Neural crest cell (in vitro differentiated cells): ENCODE results near the gene FUT8. TPM values are rescaled to one million over a fixed set of nuclear protein-coding genes. Genes with fewer than 3 reads are reported as not detected.

Source experiments
- DNase-seq: peaks from one replicate; pipeline ENCODE4 v3.0.0; 2021; ENCODE audit warnings: low read depth, mixed read lengths, low spot score
- H3K27ac Mint-ChIP-seq: one replicate; pipeline ENCODE4 v1.8.0; 2021; ENCODE audit warnings: mild to moderate bottlenecking, mixed read lengths; ENCODE audit not compliant: unreplicated experiment
- H3K27me3 Mint-ChIP-seq: 2 replicates; pipeline ENCODE4 v1.8.0; 2021; ENCODE audit warnings: low read depth, mild to moderate bottlenecking, mixed read lengths
- H3K36me3 Mint-ChIP-seq: 2 replicates; pipeline ENCODE4 v1.8.0; 2021; ENCODE audit warnings: low read depth, mild to moderate bottlenecking, mixed read lengths
- H3K4me1 Mint-ChIP-seq: 2 replicates; pipeline ENCODE4 v1.8.0; 2021; ENCODE audit warnings: mixed read lengths
- H3K4me3 Mint-ChIP-seq: one replicate; pipeline ENCODE4 v1.8.0; 2021; ENCODE audit warnings: mild to moderate bottlenecking, mixed read lengths
- H3K9me3 Mint-ChIP-seq: 2 replicates; pipeline ENCODE4 v1.8.0; 2021; ENCODE audit warnings: mixed read lengths
- total RNA-seq: library from RNA; stranded (reverse); gene quantifications from 2 replicates; pipeline ENCODE4 v1.2.1, GENCODE V29; 2021
- TF ChIP-seq, protein P1 (sequence below): fragments of 200-600 bp; sonication (generic); conservative IDR thresholded peaks from 2 replicates; pipeline ENCODE4 v1.5.0; 2021; ENCODE audit warnings: antibody characterized with exemption, mild to moderate bottlenecking

The FUT8 gene
- total RNA-seq, 1 donor from 2014 or later = 67.2 TPM

GRCh38 chr14:65513671-65514070 is 101.1 kb downstream of the FUT8 start:
- H3K4me1 Mint-ChIP-seq = no peaks in the 10 kb centered on the region
- H3K4me3 Mint-ChIP-seq = no peak overlapping the region
- H3K27me3 Mint-ChIP-seq = no peaks in the 10 kb centered on the region
- peaks cover 26% of the 10 kb centered on the region for H3K36me3 Mint-ChIP-seq
- H3K27ac Mint-ChIP-seq = no peak overlapping the region
- peaks cover 15% of the 10 kb centered on the region for H3K9me3 Mint-ChIP-seq
- TF ChIP-seq, protein P1, sequence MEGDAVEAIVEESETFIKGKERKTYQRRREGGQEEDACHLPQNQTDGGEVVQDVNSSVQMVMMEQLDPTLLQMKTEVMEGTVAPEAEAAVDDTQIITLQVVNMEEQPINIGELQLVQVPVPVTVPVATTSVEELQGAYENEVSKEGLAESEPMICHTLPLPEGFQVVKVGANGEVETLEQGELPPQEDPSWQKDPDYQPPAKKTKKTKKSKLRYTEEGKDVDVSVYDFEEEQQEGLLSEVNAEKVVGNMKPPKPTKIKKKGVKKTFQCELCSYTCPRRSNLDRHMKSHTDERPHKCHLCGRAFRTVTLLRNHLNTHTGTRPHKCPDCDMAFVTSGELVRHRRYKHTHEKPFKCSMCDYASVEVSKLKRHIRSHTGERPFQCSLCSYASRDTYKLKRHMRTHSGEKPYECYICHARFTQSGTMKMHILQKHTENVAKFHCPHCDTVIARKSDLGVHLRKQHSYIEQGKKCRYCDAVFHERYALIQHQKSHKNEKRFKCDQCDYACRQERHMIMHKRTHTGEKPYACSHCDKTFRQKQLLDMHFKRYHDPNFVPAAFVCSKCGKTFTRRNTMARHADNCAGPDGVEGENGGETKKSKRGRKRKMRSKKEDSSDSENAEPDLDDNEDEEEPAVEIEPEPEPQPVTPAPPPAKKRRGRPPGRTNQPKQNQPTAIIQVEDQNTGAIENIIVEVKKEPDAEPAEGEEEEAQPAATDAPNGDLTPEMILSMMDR = no peak
- DNase-seq = no peak

GRCh38 chr14:65517635-65518542 is 105.4 kb downstream of the FUT8 start:
- H3K4me3 Mint-ChIP-seq = no peak overlapping the region
- DNase-seq = no peak
- peaks cover 3% of the 10 kb centered on the region for H3K36me3 Mint-ChIP-seq
- H3K4me1 Mint-ChIP-seq = no peaks in the 10 kb centered on the region
- TF ChIP-seq, protein P1 = no peak
- H3K27ac Mint-ChIP-seq = no peak overlapping the region
- H3K9me3 Mint-ChIP-seq = no peaks in the 10 kb centered on the region
- no peaks in the 10 kb centered on the region for H3K27me3 Mint-ChIP-seq

- H3K4me3 Mint-ChIP-seq = no peak overlapping the region
- H3K36me3 Mint-ChIP-seq = peaks cover 38% of the 10 kb centered on the region
- H3K9me3 Mint-ChIP-seq = peaks cover 13% of the 10 kb centered on the region
- TF ChIP-seq, protein P1 = no peak
- no peaks in the 10 kb centered on the region for H3K4me1 Mint-ChIP-seq
- DNase-seq = no peak
- no peak overlapping the region for H3K27ac Mint-ChIP-seq
- H3K27me3 Mint-ChIP-seq = no peaks in the 10 kb centered on the region
Measured at GRCh38 chr14:65528069-65528468, 115.5 kb downstream of the FUT8 start.

DNA sequence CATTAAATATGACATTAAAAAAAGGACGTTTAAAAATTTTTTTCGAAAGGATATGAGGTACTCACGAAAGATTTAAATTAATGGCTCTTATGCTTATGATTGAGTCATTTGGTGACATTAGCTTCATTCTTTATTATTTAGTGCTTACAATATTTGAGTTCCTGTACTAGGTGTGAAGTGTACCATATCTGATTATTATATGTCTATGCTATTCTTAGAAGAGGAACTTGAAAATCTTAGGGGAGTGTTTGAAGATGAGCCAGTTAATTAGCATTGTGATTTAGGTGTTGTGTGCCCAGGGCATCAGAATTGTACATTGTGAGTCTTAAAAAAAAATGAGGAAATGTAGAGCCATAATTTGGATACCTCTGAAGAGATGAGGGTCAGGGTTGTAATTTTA is 118.6 kb downstream of the FUT8 start:
- DNase-seq = no peak
- Mint-ChIP-seq H3K36me3 (peaks cover 24% of the 10 kb centered on the region), H3K4me1 (no peaks in the 10 kb centered on the region), H3K4me3 (no peak overlapping the region), H3K27me3 (no peaks in the 10 kb centered on the region), H3K9me3 (peaks cover 10% of the 10 kb centered on the region), H3K27ac (no peak overlapping the region)
- TF ChIP-seq, protein P1 = no peak

- no peaks in the 10 kb centered on the region for H3K27me3 Mint-ChIP-seq
- peaks cover 12% of the 10 kb centered on the region for H3K36me3 Mint-ChIP-seq
- TF ChIP-seq, protein P1 = no peak
- peaks cover 7% of the 10 kb centered on the region for H3K9me3 Mint-ChIP-seq
- H3K4me3 Mint-ChIP-seq = no peak overlapping the region
- no peak overlapping the region for H3K27ac Mint-ChIP-seq
- no peak for DNase-seq
- no peaks in the 10 kb centered on the region for H3K4me1 Mint-ChIP-seq
Measured at GRCh38 chr14:65533736-65534404, 121.3 kb downstream of the FUT8 start.
